Measurements from ENCODE around the gene ELP4.
A peak's percentile ranks its signal among the peaks of the same experiment; 100 is the strongest.

DNA sequence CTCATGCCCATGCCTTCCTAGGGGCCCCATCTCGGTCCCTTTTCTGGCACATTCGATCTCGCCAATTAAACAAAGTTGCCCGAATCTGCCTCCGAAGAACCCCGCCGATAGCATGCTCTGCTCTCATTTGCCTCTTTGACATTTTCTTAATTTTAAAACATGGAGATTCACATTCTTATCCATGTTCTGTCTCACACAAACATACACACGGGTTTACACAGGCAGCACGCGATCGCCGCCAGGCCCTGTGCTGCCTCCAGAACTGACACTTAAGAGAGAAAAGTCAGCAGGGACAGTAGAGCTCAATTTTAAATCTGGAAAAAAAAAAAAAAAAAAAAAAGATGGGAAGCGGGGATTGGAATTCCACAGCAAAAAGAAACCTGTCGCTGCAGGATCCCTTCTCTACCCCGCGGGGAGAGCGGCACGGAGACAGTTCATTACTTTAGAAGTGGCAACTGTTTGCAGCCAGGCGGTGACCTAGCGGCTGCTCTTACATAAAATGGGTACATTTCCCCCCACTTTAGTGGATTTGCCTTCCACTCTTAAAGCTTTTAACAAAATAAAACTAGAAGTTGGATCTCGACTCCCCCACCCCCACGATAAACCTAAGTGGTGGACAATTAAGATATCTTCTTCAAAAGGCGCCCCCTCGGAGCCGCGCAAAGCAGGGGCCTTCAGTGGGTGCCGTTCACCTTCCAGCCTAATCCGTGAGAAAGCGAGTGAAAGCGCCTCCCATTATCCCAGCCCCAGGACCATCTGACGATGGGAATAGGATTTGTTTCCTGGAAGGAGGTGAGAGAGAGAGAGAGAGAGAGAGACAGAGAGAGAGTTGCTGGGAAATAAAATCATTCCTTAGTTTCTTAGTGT lies 287.9 kb downstream of the ELP4 start:
- TF ChIP-seq EZH2phosphoT487 (IDR thresholded peaks at IDR 0.05; ENCODE audit: low read depth, severe bottlenecking, unreplicated experiment): peak; percentile 82
- TF ChIP-seq, protein P1, sequence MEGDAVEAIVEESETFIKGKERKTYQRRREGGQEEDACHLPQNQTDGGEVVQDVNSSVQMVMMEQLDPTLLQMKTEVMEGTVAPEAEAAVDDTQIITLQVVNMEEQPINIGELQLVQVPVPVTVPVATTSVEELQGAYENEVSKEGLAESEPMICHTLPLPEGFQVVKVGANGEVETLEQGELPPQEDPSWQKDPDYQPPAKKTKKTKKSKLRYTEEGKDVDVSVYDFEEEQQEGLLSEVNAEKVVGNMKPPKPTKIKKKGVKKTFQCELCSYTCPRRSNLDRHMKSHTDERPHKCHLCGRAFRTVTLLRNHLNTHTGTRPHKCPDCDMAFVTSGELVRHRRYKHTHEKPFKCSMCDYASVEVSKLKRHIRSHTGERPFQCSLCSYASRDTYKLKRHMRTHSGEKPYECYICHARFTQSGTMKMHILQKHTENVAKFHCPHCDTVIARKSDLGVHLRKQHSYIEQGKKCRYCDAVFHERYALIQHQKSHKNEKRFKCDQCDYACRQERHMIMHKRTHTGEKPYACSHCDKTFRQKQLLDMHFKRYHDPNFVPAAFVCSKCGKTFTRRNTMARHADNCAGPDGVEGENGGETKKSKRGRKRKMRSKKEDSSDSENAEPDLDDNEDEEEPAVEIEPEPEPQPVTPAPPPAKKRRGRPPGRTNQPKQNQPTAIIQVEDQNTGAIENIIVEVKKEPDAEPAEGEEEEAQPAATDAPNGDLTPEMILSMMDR (IDR thresholded peaks at IDR 0.05; ENCODE audit: poor library complexity): no peak
